C4-2B (cell line): ENCODE results near the gene NPM1.
"Not testable (repeated sequence)": the region's sequence is repeated elsewhere in the genome, so short reads cannot be mapped to it uniquely, and the experiment has no call there.

Source experiments
- ZFX ChIP-seq: fragments of 450-650 bp; IDR thresholded peaks from 2 replicates; pipeline ENCODE4 v1.6.1; 2017
- TF ChIP-seq, protein P1 (sequence below): fragments of 450-650 bp; conservative IDR thresholded peaks from 2 replicates; pipeline ENCODE4 v1.5.1; 2017; ENCODE audit warnings: mild to moderate bottlenecking

DNA sequence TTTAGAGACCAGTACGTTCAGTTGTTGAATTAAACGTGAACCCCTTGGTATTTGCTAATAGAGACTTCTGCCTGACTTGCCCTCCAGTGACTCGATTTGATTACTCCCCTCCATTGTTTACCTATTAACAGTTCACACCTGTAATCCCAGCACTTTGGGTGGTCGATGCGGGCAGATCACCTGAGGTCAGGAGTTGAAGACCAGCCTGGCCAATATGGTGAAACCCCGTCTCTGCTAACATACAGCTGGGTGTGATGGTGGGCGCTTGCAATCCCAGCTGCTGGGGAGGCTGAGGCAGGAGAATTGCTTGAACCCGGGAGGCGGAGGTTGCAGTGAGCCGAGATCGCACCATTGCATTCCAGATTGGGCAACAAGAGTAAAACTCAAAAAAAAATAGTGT lies 8.9 kb downstream of the NPM1 start:
- not testable (repeated sequence) for TF ChIP-seq ZFX
- TF ChIP-seq, protein P1, sequence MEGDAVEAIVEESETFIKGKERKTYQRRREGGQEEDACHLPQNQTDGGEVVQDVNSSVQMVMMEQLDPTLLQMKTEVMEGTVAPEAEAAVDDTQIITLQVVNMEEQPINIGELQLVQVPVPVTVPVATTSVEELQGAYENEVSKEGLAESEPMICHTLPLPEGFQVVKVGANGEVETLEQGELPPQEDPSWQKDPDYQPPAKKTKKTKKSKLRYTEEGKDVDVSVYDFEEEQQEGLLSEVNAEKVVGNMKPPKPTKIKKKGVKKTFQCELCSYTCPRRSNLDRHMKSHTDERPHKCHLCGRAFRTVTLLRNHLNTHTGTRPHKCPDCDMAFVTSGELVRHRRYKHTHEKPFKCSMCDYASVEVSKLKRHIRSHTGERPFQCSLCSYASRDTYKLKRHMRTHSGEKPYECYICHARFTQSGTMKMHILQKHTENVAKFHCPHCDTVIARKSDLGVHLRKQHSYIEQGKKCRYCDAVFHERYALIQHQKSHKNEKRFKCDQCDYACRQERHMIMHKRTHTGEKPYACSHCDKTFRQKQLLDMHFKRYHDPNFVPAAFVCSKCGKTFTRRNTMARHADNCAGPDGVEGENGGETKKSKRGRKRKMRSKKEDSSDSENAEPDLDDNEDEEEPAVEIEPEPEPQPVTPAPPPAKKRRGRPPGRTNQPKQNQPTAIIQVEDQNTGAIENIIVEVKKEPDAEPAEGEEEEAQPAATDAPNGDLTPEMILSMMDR, result not testable (repeated sequence)
